Activated CD8-positive, alpha-beta memory T cell treated with anti-CD3 and anti-CD28 coated beads for 1 hour (primary cell): ENCODE measurements around the gene SPATS2L.

ENCODE experiments used
- DNase-seq, 2 donors: peaks; one replicate each; pipeline ENCODE4 v3.0.0-alpha.2; 2020; ENCODE audit warnings: low read depth in 1 of 2; ENCODE audit errors: extremely low read depth in 1 of 2

The SPATS2L gene

GRCh38 chr2:200317975-200318374 lies 11.5 kb downstream of the SPATS2L start:
- no peak for DNase-seq

- no peak for DNase-seq
These were observed 12.5 kb downstream of the SPATS2L start for GRCh38 chr2:200318940-200319435.

- no peak for DNase-seq
These were observed 13.2 kb downstream of the SPATS2L start for GRCh38 chr2:200319548-200320337.

GRCh38 chr2:200320344-200320743 lies 13.9 kb downstream of the SPATS2L start:
- no peak for DNase-seq

- no peak for DNase-seq
These were observed 14.5 kb downstream of the SPATS2L start for GRCh38 chr2:200320991-200321390.

GRCh38 chr2:200321780-200322534 lies 15.5 kb downstream of the SPATS2L start:
- no peak for DNase-seq

- DNase-seq: no peak
These were observed 16.1 kb downstream of the SPATS2L start for GRCh38 chr2:200322607-200323006.

GRCh38 chr2:200324362-200324761 lies 17.9 kb downstream of the SPATS2L start:
- DNase-seq: no peak

GRCh38 chr2:200329384-200329783 lies 22.9 kb downstream of the SPATS2L start:
- no peak for DNase-seq

GRCh38 chr2:200329798-200330197 lies 23.3 kb downstream of the SPATS2L start:
- DNase-seq: no peak

- DNase-seq: no peak
These were observed 24.0 kb downstream of the SPATS2L start for GRCh38 chr2:200330351-200331060.

GRCh38 chr2:200331061-200331400 lies 24.5 kb downstream of the SPATS2L start:
- DNase-seq: no peak

- no peak for DNase-seq
These were observed 29.2 kb downstream of the SPATS2L start for GRCh38 chr2:200335657-200336056.

GRCh38 chr2:200336980-200337615 lies 30.6 kb downstream of the SPATS2L start:
- DNase-seq: no peak

GRCh38 chr2:200337621-200338020 lies 31.1 kb downstream of the SPATS2L start:
- DNase-seq: no peak

GRCh38 chr2:200338692-200339091 lies 32.2 kb downstream of the SPATS2L start:
- no peak for DNase-seq

- no peak for DNase-seq
These were observed 34.2 kb downstream of the SPATS2L start for GRCh38 chr2:200340508-200341224.

GRCh38 chr2:200341376-200341775 lies 34.9 kb downstream of the SPATS2L start:
- DNase-seq: no peak

GRCh38 chr2:200342235-200342634 lies 35.7 kb downstream of the SPATS2L start:
- DNase-seq: no peak

- DNase-seq: no peak
These were observed 36.2 kb downstream of the SPATS2L start for GRCh38 chr2:200342654-200343053.
